ENCODE measurements around the gene HIPK2.

DNA sequence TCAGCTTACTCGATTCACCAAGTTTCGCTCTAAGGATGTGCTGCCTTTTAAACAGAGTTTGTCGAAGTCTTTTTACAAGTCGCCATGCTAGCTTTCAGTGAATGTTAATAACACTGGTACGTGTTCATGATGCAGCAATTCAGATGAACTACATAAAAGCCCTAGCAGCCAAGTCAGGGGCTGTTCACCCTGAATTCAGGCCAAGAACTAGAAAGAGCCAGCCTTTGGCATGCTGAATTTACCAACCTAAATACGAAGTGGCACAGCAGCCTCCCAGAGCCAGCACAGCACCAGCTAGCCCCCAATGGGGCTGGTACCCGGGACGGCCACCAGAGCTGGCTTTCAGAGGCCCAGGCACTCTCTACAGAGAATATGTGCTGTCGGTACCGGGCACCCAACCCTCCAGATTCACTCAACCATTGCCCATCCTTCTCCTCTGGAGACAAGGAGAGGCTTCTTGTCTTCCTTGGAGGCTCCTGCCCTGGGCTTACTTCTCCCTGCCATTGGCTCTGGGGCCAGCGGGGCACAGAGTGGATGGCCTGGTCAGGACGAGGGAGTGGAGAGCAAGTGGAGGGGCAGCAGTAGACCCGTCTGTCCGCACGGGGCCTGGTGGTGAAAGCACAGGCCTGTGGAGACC lies 64.2 kb downstream of the HIPK2 start:
- no peak for TF ChIP-seq CEBPB (IDR thresholded peaks at IDR 0.05)
- no peak for TF ChIP-seq TAF1 (IDR thresholded peaks at IDR 0.05; ENCODE audit: low read depth)
- TF ChIP-seq, protein P1, sequence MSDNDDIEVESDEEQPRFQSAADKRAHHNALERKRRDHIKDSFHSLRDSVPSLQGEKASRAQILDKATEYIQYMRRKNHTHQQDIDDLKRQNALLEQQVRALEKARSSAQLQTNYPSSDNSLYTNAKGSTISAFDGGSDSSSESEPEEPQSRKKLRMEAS (IDR thresholded peaks at IDR 0.05): no peak
- no peak for TF ChIP-seq RAD21 (IDR thresholded peaks at IDR 0.05; ENCODE audit: low read depth)
